ENCODE data around the gene CCL18.
"Not testable (repeated sequence)": the region's sequence is repeated elsewhere in the genome, so short reads cannot be mapped to it uniquely, and the experiment has no call there.

CCL18 gene

GRCh38 chr17:36089339-36089865 lies 25.3 kb downstream of the CCL18 start:
- Histone ChIP-seq H3K27me3 (ENCODE audit: insufficient read depth, low read depth) (no peaks in the 10 kb centered on the region), H2AFZ (ENCODE audit: low read depth) (no peak overlapping the region), H3K4me1 (ENCODE audit: low read depth, poor library complexity, severe bottlenecking) (peaks cover 78% of the 10 kb centered on the region), H3K36me3 (ENCODE audit: insufficient read depth) (no peaks in the 10 kb centered on the region), H3K79me2 (ENCODE audit: insufficient read depth, low read depth) (no peaks in the 10 kb centered on the region), H4K20me1 (ENCODE audit: insufficient read depth) (no peaks in the 10 kb centered on the region), H3K4me2 (peak overlapping the region; percentile 49), H3K9ac (peak overlapping the region; percentile 27; the same call in 1 of the 2 replicates), H3K4me3 (IDR thresholded peaks at IDR 0.05; ENCODE audit: insufficient read depth, low read depth, low read length) (no peak overlapping the region), H3K27ac (peak overlapping the region; percentile 51)
- TF ChIP-seq CTCF (conservative IDR thresholded peaks at IDR 0.05; ENCODE audit: low read depth, low read length), result no peak

- no peaks in the 10 kb centered on the region for H4K20me1 ChIP-seq (ENCODE audit: insufficient read depth)
- no peaks in the 10 kb centered on the region for H3K79me2 ChIP-seq (ENCODE audit: insufficient read depth, low read depth)
- peak within 1 kb of the TSS; percentile 49 for H3K4me2 ChIP-seq
- H3K27ac ChIP-seq, result peak within 1 kb of the TSS; percentile 51
- TF ChIP-seq CTCF (conservative IDR thresholded peaks at IDR 0.05; ENCODE audit: low read depth, low read length), result no peak
- peaks cover 79% of the 10 kb centered on the region for H3K4me1 ChIP-seq (ENCODE audit: low read depth, poor library complexity, severe bottlenecking)
- H3K4me3 ChIP-seq (IDR thresholded peaks at IDR 0.05; ENCODE audit: insufficient read depth, low read depth, low read length), result no peak within 1 kb of the TSS
- no peaks in the 10 kb centered on the region for H3K36me3 ChIP-seq (ENCODE audit: insufficient read depth)
- H3K27me3 ChIP-seq (ENCODE audit: insufficient read depth, low read depth), result no peaks in the 10 kb centered on the region
- peak within 1 kb of the TSS; percentile 27; the same call in 1 of the 2 replicates for H3K9ac ChIP-seq
- H2AFZ ChIP-seq (ENCODE audit: low read depth), result no peak within 1 kb of the TSS
Measured at GRCh38 chr17:36089888-36090836, 26.1 kb downstream of the CCL18 start, which contains the start of gene CCL3. Gene CCL3, minus strand, starts transcription at chr17:36090143. Its CDS starts 85 bp downstream, at chr17:36090058.

- TF ChIP-seq CTCF (conservative IDR thresholded peaks at IDR 0.05; ENCODE audit: low read depth, low read length), result no peak
- H3K27ac ChIP-seq, result no peak overlapping the region
- no peaks in the 10 kb centered on the region for H3K27me3 ChIP-seq (ENCODE audit: insufficient read depth, low read depth)
- H3K36me3 ChIP-seq (ENCODE audit: insufficient read depth), result no peaks in the 10 kb centered on the region
- H3K4me3 ChIP-seq (IDR thresholded peaks at IDR 0.05; ENCODE audit: insufficient read depth, low read depth, low read length), result no peak overlapping the region
- no peaks in the 10 kb centered on the region for H4K20me1 ChIP-seq (ENCODE audit: insufficient read depth)
- peak overlapping the region; percentile 49; the same call in 1 of the 2 replicates for H3K4me2 ChIP-seq
- H3K79me2 ChIP-seq (ENCODE audit: insufficient read depth, low read depth), result no peaks in the 10 kb centered on the region
- peaks cover 77% of the 10 kb centered on the region for H3K4me1 ChIP-seq (ENCODE audit: low read depth, poor library complexity, severe bottlenecking)
- H3K9ac ChIP-seq, result no peak overlapping the region
- H2AFZ ChIP-seq (ENCODE audit: low read depth), result no peak overlapping the region
Measured at GRCh38 chr17:36092230-36092629, 28.2 kb downstream of the CCL18 start.

- not testable (repeated sequence) for H3K79me2 ChIP-seq (ENCODE audit: insufficient read depth, low read depth); H3K4me3 ChIP-seq (IDR thresholded peaks at IDR 0.05; ENCODE audit: insufficient read depth, low read depth, low read length); H3K9ac ChIP-seq; H3K27me3 ChIP-seq (ENCODE audit: insufficient read depth, low read depth); H2AFZ ChIP-seq (ENCODE audit: low read depth); H4K20me1 ChIP-seq (ENCODE audit: insufficient read depth); H3K27ac ChIP-seq; H3K36me3 ChIP-seq (ENCODE audit: insufficient read depth)
- peak overlapping the region; percentile 49; the same call in 1 of the 2 replicates for H3K4me2 ChIP-seq
- H3K4me1 ChIP-seq (ENCODE audit: low read depth, poor library complexity, severe bottlenecking), result peaks cover 77% of the 10 kb centered on the region
Measured at GRCh38 chr17:36092715-36093114, 28.6 kb downstream of the CCL18 start.
